Stimulated activated naive B cell treated with anti-CD40 and anti-IgM and Interleukin-4, amounts not matched to agents 10 μg/mL and 1 μg/mL and 100 μg/mL, for 72 hours (primary cell): ENCODE results near the gene TIMM10.
A peak's percentile ranks its signal among the peaks of the same experiment; 100 is the strongest.

Source experiments
- ATAC-seq, 2 donors: fragments of 150-1000 bp; cut with Tn5 transposase; replicated peaks; 2 replicates each; pipeline ENCODE4 v1.10.0; 2021; ENCODE audit warnings: moderate library complexity in 1 of 2
- DNase-seq: peaks from one replicate; pipeline ENCODE4 v3.0.0; 2021
- H3K27ac Mint-ChIP-seq: one replicate; pipeline ENCODE4 v1.8.0; 2022; ENCODE audit warnings: mild to moderate bottlenecking, mixed read lengths
- H3K27me3 Mint-ChIP-seq, 2 donors: one replicate each; pipeline ENCODE4 v1.8.0; 2022; ENCODE audit warnings: mixed read lengths in 2 of 2
- H3K36me3 Mint-ChIP-seq, 2 donors: one replicate each; pipeline ENCODE4 v1.8.0; 2022; ENCODE audit warnings: mixed read lengths in 2 of 2, mild to moderate bottlenecking in 1 of 2
- H3K4me1 Mint-ChIP-seq, 2 donors: one replicate each; pipeline ENCODE4 v1.8.0; 2022; ENCODE audit warnings: mixed read lengths in 2 of 2, mild to moderate bottlenecking in 1 of 2
- H3K4me3 Mint-ChIP-seq, 2 donors: one replicate each; pipeline ENCODE4 v1.8.0; 2022; ENCODE audit warnings: mild to moderate bottlenecking in 2 of 2, mixed read lengths in 2 of 2, moderate library complexity in 1 of 2
- H3K9me3 Mint-ChIP-seq, 2 donors: one replicate each; pipeline ENCODE4 v1.8.0; 2022; ENCODE audit warnings: mixed read lengths in 2 of 2, mild to moderate bottlenecking in 1 of 2

Gene TIMM10

DNA sequence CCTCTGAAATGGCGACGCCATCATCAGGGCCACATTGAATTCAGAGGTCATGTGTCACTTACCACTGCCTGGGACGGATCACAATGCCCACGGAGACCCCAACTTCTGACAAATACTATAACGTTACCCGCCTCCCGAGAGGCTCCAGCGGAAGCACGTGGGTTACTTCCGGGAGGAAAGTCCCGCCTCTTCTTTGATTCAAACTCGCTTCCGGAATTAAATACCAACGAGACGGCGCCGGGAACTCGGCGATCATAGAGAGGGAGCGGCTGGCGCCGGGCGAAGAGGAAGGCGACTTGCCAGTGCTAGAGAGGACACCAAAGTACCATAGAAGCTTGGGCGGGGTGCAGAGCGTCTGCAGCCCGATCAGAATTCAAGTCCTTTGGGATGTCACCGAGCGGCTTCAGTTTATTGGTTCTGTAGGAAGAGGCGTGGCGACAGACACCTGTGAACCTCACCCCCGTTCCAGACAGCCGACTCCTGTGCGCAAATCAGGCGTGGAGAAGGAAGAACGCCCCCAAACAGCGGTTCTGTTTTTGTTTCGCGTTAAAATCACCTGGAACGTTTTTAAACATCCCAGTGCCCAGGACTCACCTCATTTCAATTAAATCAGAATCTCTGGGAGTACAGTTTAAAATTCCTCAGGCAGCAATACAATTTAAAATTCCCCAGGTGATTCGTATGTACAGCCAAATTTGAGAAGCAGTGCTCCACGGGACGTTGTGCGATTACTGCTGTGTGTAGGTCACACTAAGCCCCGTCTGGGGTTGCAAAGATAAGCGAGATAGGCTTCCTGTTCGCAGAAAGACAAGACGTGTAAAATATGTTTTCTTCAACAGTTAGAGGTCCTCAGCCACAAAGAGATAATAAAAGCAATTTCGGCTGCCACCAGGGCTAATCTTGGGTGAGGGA, at the start of gene TIMM10:
TIMM10 (minus strand) TSS at position 159 of the 912 bp plus-strand sequence. CDS start 565 bp downstream, outside the sequence.
- Mint-ChIP-seq H3K4me3 (peak within 1 kb of the TSS; percentile 89 to 91), H3K36me3 (peaks cover 18 to 20% of the 10 kb centered on the region in 2 donors), H3K27ac (peak within 1 kb of the TSS; percentile 95), H3K4me1 (peaks cover 16 to 22% of the 10 kb centered on the region in 2 donors), H3K27me3 (no peaks in the 10 kb centered on the region), H3K9me3 (no peaks in the 10 kb centered on the region)
- DNase-seq (peak; percentile 94), ATAC-seq (peak; percentile 98)

DNA sequence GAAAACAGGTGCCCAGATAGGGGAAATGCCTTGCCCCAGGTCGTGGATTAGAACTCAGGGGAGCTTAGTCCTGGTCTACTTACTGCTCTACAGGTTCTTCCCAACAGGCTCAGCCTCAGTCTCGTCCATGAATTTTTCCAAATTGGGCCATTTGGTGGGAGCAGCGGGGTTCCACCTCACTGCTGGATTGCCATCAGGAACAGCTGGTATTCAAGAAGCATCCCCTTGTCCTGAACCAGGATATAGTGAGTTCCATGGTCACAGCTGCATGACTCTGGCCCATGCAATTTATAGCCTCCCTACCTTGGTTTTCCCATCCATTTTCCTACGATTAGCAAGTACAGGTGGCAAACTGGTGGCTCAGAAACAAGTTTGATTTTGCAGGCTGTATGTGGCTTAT, 43.5 kb upstream of the TIMM10 start:
- no peak overlapping the region for H3K4me3 Mint-ChIP-seq
- no peaks in the 10 kb centered on the region for H3K36me3 Mint-ChIP-seq
- ATAC-seq, result no peak
- DNase-seq, result no peak
- H3K9me3 Mint-ChIP-seq, result no peaks in the 10 kb centered on the region
- peaks cover 0 to 10% of the 10 kb centered on the region in 2 donors for H3K27me3 Mint-ChIP-seq
- no peaks in the 10 kb centered on the region for H3K4me1 Mint-ChIP-seq
- H3K27ac Mint-ChIP-seq, result no peak overlapping the region

GRCh38 chr11:57571606-57572005, 41.1 kb upstream of the TIMM10 start:
- Mint-ChIP-seq H3K27ac (peak overlapping the region; percentile 33), H3K27me3 (peaks cover 0 to 10% of the 10 kb centered on the region in 2 donors), H3K36me3 (peaks cover 0 to 4% of the 10 kb centered on the region in 2 donors), H3K9me3 (no peaks in the 10 kb centered on the region), H3K4me3 (no peak overlapping the region), H3K4me1 (peaks cover 7 to 12% of the 10 kb centered on the region in 2 donors)
- DNase-seq, result no peak
- no peak for ATAC-seq

GRCh38 chr11:57568330-57568766, 37.8 kb upstream of the TIMM10 start:
- H3K4me3 Mint-ChIP-seq, result peak overlapping the region; percentile 91 to 100
- no peaks in the 10 kb centered on the region for H3K27me3 Mint-ChIP-seq
- peaks cover 20 to 44% of the 10 kb centered on the region in 2 donors for H3K4me1 Mint-ChIP-seq
- no peaks in the 10 kb centered on the region for H3K9me3 Mint-ChIP-seq
- H3K36me3 Mint-ChIP-seq, result peaks cover under 1 to 8% of the 10 kb centered on the region in 2 donors
- H3K27ac Mint-ChIP-seq, result peak overlapping the region; percentile 97
- ATAC-seq (peak; percentile 8 to 24), DNase-seq (no peak)

- Mint-ChIP-seq H3K36me3 (peaks cover 5 to 10% of the 10 kb centered on the region in 2 donors), H3K4me3 (peak within 1 kb of the TSS; percentile 91 to 100), H3K9me3 (no peaks in the 10 kb centered on the region), H3K27ac (peak within 1 kb of the TSS; percentile 97), H3K4me1 (peaks cover 21 to 51% of the 10 kb centered on the region in 2 donors), H3K27me3 (no peaks in the 10 kb centered on the region)
- peak; percentile 86 for ATAC-seq
- peak; percentile 81 for DNase-seq
Measured at GRCh38 chr11:57567515-57568329, 37.2 kb upstream of the TIMM10 start, which contains the start of gene UBE2L6. Gene UBE2L6 (minus strand): TSS chr11:57567672. CDS start chr11:57567611, 61 bp downstream.

DNA sequence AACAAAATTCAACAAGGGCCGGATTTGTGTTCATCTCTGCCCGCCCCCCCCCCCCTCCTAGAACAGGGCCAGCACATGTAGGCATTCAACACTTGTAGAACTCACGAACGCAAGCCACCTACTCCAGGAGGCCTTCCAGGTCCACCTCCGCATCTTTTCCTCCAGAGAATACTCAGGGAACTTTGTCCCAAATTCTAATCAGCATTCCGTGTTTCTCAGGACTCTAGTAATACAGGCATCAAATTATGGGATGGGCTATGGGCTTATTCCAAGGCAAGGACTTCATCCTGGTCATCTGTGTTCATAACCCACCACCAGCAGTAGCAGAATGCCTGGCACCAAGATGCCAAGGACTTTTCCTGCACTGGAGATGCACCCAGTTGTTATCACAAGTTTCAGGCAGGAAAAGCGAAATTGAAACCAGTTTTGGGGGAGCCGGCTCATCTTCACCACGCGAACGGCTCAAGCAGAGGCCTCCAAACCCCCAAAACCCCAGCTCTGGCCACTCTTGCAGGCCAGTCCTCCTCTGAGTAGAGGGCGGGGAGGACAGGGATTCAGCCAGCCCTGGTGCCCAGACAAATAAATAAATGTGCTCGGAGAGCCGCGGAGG, 36.5 kb upstream of the TIMM10 start:
- Mint-ChIP-seq H3K27me3 (no peaks in the 10 kb centered on the region), H3K36me3 (peaks cover 6 to 12% of the 10 kb centered on the region in 2 donors), H3K4me1 (peaks cover 22 to 58% of the 10 kb centered on the region in 2 donors), H3K9me3 (no peaks in the 10 kb centered on the region), H3K4me3 (peak overlapping the region; percentile 91 to 100), H3K27ac (peak overlapping the region; percentile 96)
- peak; percentile 4 for DNase-seq
- ATAC-seq, result peak; percentile 0 to 1

DNA sequence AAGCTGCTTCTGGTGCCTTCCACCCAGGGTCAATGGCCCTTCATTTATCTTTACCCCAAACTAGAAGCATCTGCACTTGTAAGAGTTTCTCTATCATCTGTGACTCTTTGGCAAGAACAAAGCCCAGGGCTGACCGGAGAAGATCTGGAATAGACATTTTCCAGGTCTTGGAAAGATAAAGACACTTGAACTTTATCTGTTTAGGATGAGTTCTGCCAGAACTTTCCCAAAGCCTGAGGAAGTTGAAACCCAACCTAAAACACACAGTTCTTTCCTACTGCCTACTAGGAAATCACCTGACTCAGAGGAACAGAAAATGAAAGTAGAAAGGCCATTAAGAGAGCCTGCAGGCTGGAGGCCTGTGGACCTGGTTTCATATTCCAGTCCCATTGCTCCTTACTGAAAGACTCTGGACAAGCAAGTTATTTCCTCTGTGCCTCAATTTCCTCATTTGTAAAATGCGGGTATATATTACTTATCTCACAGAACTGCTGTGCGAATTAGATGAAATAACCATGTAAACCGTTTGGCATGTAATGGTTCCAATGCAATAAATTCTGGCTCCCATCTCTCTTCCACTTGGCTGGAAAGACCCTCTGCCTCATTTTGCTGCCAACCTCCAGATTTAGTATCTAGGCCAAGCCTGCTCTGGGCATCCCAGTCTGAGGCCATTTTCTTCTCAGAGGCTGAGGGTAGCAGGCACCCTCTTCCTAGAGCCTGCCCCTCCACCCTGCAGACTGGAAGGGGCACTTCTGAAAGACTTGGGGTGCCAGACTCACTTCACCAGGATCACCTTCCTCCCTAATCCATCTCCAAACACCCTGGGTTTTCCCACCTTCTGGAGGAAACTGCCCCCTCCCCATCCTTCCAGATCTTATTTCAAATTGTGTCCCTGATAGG, 35.7 kb upstream of the TIMM10 start:
- DNase-seq (no peak), ATAC-seq (peak; percentile 44 to 47)
- Mint-ChIP-seq H3K4me3 (peak overlapping the region; percentile 91 to 100), H3K27ac (peak overlapping the region; percentile 96), H3K36me3 (peaks cover 8 to 14% of the 10 kb centered on the region in 2 donors), H3K9me3 (no peaks in the 10 kb centered on the region), H3K27me3 (no peaks in the 10 kb centered on the region), H3K4me1 (peaks cover 24 to 65% of the 10 kb centered on the region in 2 donors)

DNA sequence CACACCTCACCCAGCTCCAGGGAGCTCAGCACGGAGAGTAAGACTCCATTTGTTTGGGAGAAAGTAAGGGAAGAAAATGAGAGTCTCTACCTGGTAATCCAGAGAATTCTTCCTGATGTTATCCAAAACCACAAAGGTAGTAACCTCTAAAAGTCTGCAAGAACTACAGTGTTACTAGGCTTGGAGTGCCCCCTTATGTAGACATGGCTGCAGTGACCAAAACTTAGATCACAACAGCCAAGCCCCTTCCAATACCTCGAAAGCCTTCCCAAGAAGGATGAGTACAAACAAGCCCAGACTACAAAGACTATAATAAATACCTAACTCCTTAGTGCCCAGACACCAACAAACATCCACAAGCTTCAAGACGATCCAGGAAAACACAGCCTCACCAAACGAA, 32.0 kb upstream of the TIMM10 start:
- no peaks in the 10 kb centered on the region for H3K27me3 Mint-ChIP-seq
- no peak overlapping the region for H3K4me3 Mint-ChIP-seq
- peaks cover 25 to 74% of the 10 kb centered on the region in 2 donors for H3K4me1 Mint-ChIP-seq
- DNase-seq (no peak), ATAC-seq (no peak)
- H3K9me3 Mint-ChIP-seq, result no peaks in the 10 kb centered on the region
- H3K36me3 Mint-ChIP-seq, result peaks cover 17 to 31% of the 10 kb centered on the region in 2 donors
- H3K27ac Mint-ChIP-seq, result peak overlapping the region; percentile 79

DNA sequence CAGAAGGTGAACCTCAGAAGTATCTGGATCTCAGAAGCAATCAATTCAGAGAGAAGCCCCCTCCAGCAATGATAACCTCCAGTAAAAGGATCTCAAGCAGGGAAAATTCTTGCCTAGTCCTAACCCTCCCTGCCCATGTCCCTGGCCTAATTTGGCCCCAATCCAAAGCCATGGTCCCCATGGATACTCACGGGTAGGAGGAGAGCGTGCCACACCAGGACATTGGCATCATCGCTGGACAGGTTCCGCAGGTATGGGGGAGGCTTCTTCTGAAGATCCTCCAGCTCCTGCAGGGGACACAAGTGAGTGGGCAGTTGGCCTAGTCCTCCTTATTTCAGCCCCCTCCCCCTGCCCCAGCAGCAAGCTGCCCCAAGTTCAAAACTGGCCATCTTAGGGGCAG, 29.6 kb upstream of the TIMM10 start:
- Mint-ChIP-seq H3K4me3 (no peak overlapping the region), H3K4me1 (peaks cover 15 to 56% of the 10 kb centered on the region in 2 donors), H3K27ac (peak overlapping the region; percentile 42), H3K27me3 (no peaks in the 10 kb centered on the region), H3K36me3 (peaks cover 27 to 45% of the 10 kb centered on the region in 2 donors), H3K9me3 (no peaks in the 10 kb centered on the region)
- DNase-seq, result no peak
- no peak for ATAC-seq

- DNase-seq (no peak), ATAC-seq (no peak)
- Mint-ChIP-seq H3K4me1 (peaks cover 3 to 15% of the 10 kb centered on the region in 2 donors), H3K36me3 (peaks cover 42 to 63% of the 10 kb centered on the region in 2 donors), H3K27me3 (no peaks in the 10 kb centered on the region), H3K4me3 (no peak overlapping the region), H3K9me3 (no peaks in the 10 kb centered on the region), H3K27ac (peak overlapping the region; percentile 14)
Measured at GRCh38 chr11:57556041-57556440, 25.5 kb upstream of the TIMM10 start.

DNA sequence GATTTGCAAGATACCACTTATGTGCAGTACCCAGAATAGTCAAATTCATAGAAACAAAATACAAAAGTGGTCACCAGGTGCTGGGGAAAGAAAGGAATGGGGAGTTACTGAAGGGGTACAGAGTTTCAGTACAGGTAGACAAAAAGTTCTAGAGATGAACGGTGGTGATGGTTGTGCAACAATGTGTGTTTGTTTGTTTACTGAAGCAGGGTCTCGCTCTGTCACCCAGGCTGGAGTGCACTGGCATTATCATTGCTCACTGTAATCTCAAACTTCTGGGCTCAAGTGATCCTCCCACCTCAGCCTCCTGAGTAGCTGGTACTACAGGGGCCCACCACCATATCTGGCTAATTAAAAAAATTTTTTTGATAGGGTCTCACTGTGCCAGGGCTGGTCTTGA, 24.8 kb upstream of the TIMM10 start:
- no peak overlapping the region for H3K4me3 Mint-ChIP-seq
- ATAC-seq (no peak), DNase-seq (no peak)
- no peaks in the 10 kb centered on the region for H3K27me3 Mint-ChIP-seq
- peaks cover 42 to 59% of the 10 kb centered on the region in 2 donors for H3K36me3 Mint-ChIP-seq
- no peaks in the 10 kb centered on the region for H3K9me3 Mint-ChIP-seq
- H3K27ac Mint-ChIP-seq, result no peak overlapping the region
- H3K4me1 Mint-ChIP-seq, result peaks cover 2 to 9% of the 10 kb centered on the region in 2 donors

DNA sequence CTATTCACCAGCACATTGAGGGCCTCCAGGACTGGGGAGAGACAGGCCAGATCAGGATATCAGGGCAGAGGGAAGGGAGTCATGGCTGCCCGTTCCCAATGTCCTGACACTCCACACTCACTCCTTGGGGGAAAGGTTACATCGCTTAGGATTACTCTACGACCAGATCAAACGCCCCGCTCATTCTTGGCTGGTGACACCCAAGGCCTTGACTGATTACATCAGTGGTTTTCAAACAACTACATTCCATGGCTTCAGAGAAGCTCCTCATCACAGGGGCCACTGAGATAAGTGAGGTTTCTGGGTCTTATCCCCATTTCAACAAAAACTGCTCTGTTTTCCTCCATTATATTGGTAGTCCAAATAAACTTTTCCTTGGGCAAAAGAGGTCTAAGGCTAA, 21.9 kb upstream of the TIMM10 start:
- H3K36me3 Mint-ChIP-seq, result peaks cover 44 to 65% of the 10 kb centered on the region in 2 donors
- DNase-seq, result no peak

DNA sequence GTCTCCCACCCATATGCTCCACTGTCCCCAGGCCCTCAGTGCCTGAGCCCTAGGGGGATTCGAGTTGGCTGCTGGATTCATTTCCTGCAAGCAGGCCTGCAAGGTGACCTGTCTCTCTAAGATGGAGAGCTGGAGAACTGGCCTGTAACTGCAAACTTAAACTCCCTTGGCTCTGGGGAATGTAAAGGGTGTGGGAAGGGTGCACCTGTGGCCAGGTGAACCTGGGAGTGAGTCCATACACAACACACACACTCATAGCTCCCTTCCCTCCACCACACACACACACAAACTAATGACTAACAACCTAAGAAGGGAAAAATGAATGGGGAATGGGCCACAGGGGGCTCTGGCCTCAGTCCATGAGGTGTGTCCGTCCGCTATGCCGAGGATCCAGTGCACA, 21.4 kb upstream of the TIMM10 start:
- peaks cover 13 to 19% of the 10 kb centered on the region in 2 donors for H3K4me1 Mint-ChIP-seq
- no peak overlapping the region for H3K4me3 Mint-ChIP-seq
- no peak overlapping the region for H3K27ac Mint-ChIP-seq
- no peaks in the 10 kb centered on the region for H3K9me3 Mint-ChIP-seq
- DNase-seq, result no peak
- H3K27me3 Mint-ChIP-seq, result no peaks in the 10 kb centered on the region
- no peak for ATAC-seq
- H3K36me3 Mint-ChIP-seq, result peaks cover 43 to 65% of the 10 kb centered on the region in 2 donors

More for the DNA sequence above, 21.9 kb upstream of the TIMM10 start:
- no peak for ATAC-seq
- Mint-ChIP-seq H3K27me3 (no peaks in the 10 kb centered on the region), H3K9me3 (no peaks in the 10 kb centered on the region), H3K4me1 (peaks cover 8 to 14% of the 10 kb centered on the region in 2 donors), H3K27ac (peak overlapping the region; percentile 62), H3K4me3 (no peak overlapping the region)
